Panc1 (cell line): ENCODE data around the gene GRID2IP. TPM values are rescaled to one million over a fixed set of nuclear protein-coding genes. Genes with fewer than 3 reads are reported as not detected.

Source experiments
- ATAC-seq: fragments of 200-7000 bp; cut with Tn5 transposase; 2 replicates; pipeline ENCODE4 v1.9.1; 2020; ENCODE audit warnings: mild to moderate bottlenecking, moderate library complexity
- BruUV-seq: library from RNA; stranded (reverse); fragments of 400-500 nt; replicated peaks from 2 replicates; lab custom pipeline; 2021; lab: Mats Ljungman, UMichigan
- CTCF ChIA-PET: fragments of 300-600 bp; sonication (Branson Sonifier 250); formaldehyde crosslinking; loops from one replicate; lab custom pipeline; 2022; ENCODE audit warnings: antibody characterized with exemption; lab: Charles Lee
- POLR2A ChIA-PET: fragments of 300-600 bp; sonication (Branson Sonifier 250); formaldehyde crosslinking; loops from one replicate; lab custom pipeline; 2022; ENCODE audit warnings: antibody characterized with exemption; lab: Charles Lee
- DNase-seq: peaks from one replicate; pipeline ENCODE4 v3.0.0-alpha.2; 2010; ENCODE audit warnings: low read depth, low spot score
- H3K27ac ChIP-seq: 2 replicates; pipeline ENCODE4 v1.5.1; 2011; ENCODE audit warnings: mild to moderate bottlenecking, low read length, inconsistent platforms
- H3K27me3 ChIP-seq: fragments of 200-500 bp; sonication (Bioruptor generic); 2 replicates; pipeline ENCODE4 v1.6.0; 2014; ENCODE audit warnings: low read length, inconsistent platforms; ENCODE audit not compliant: control insufficient read depth, insufficient read depth
- H3K36me3 ChIP-seq: fragments of 200-500 bp; sonication (Bioruptor generic); 2 replicates; pipeline ENCODE4 v1.5.1; 2014; ENCODE audit warnings: inconsistent platforms, mild to moderate bottlenecking, low read length, moderate library complexity; ENCODE audit not compliant: control insufficient read depth, insufficient read depth
- H3K4me1 ChIP-seq: 2 replicates; pipeline ENCODE4 v1.5.1; 2011; ENCODE audit warnings: inconsistent platforms, mild to moderate bottlenecking, low read length, moderate library complexity; ENCODE audit not compliant: control insufficient read depth, insufficient read depth
- H3K4me3 ChIP-seq, 2 experiments: 2 replicates each; pipeline ENCODE4 v1.5.1; 2011 to 2012; ENCODE audit warnings: low read depth in 2 of 2, low read length in 2 of 2, mild to moderate bottlenecking in 2 of 2, inconsistent platforms in 1 of 2, moderate library complexity in 1 of 2
- H3K9me3 ChIP-seq: fragments of 200-500 bp; sonication (Bioruptor generic); 2 replicates; pipeline ENCODE4 v1.5.1; 2014; ENCODE audit warnings: low read depth, mild to moderate bottlenecking, inconsistent platforms, low read length, moderate library complexity; ENCODE audit not compliant: control insufficient read depth, insufficient read depth
- POLR2AphosphoS5 ChIP-seq: IDR thresholded peaks from 2 replicates; pipeline ENCODE4 v1.6.1; 2012; ENCODE audit warnings: mild to moderate bottlenecking, low read depth, low read length, moderate library complexity
- REST ChIP-seq, 2 experiments: IDR thresholded peaks; 2 replicates each; pipeline ENCODE4 v1.6.1; 2011 to 2012; ENCODE audit warnings: low read depth in 2 of 2, control low read depth in 1 of 2, low read length in 1 of 2, mild to moderate bottlenecking in 1 of 2, moderate library complexity in 1 of 2; ENCODE audit not compliant: insufficient read depth in 1 of 2
- SIN3A ChIP-seq: IDR thresholded peaks from 2 replicates; pipeline ENCODE4 v1.6.1; 2012; ENCODE audit warnings: low read depth, mild to moderate bottlenecking, low read length, moderate library complexity, borderline replicate concordance; ENCODE audit not compliant: insufficient read depth
- TCF7L2 ChIP-seq: IDR thresholded peaks from 2 replicates; pipeline ENCODE4 v1.6.1; 2011; ENCODE audit warnings: mild to moderate bottlenecking, low read depth, low read length, inconsistent platforms
- in situ Hi-C: cut with HindIII; loops from 2 replicates; pipeline ENCODE4 v1.10.0; 2016; ENCODE audit warnings: low sequenced_read_pairs, low pct_unique_long_range_greater_than_20kb
- intact Hi-C: fragments of 100-400 bp; cut with micrococcal nuclease; formaldehyde crosslinking; loops from one replicate; pipeline ENCODE4 v1.10.0; 2022; ENCODE audit not compliant: unreplicated experiment
- total RNA-seq: library from RNA; stranded (reverse); gene quantifications from one replicate; pipeline ENCODE4 v1.2.1, GENCODE V29; 2021; ENCODE audit not compliant: unreplicated experiment
- TF ChIP-seq, protein P1 (sequence below): fragments of 450-650 bp; IDR thresholded peaks from 2 replicates; pipeline ENCODE4 v1.5.1; 2017; ENCODE audit warnings: mild to moderate bottlenecking

GRID2IP gene
- total RNA-seq, 1 experiment from 2014 or later, result 0.13 TPM

- Histone ChIP-seq H3K36me3 (no peaks in the 10 kb centered on the region), H3K4me3 (no peak overlapping the region), H3K9me3 (no peaks in the 10 kb centered on the region; the same call in 1 of the 2 replicates), H3K27me3 (no peaks in the 10 kb centered on the region), H3K27ac (no peak overlapping the region), H3K4me1 (peaks cover 8% of the 10 kb centered on the region)
- in situ Hi-C loops (no loop called here), intact Hi-C loops (no loop called here)
- POLR2A ChIA-PET, result no interaction called here
- no peak for ATAC-seq
- no TSS peak for BruUV-seq
- no peak for DNase-seq
- CTCF ChIA-PET, result no interaction called here
- TF ChIP-seq TCF7L2 (no peak), SIN3A (no peak), POLR2AphosphoS5 (no peak), REST (IDR thresholded peaks at IDR 0.05; ENCODE audit: insufficient read depth in 1 of 2, low read depth in 2 of 2, low read length in 1 of 2) (no peak)
- TF ChIP-seq, protein P1, sequence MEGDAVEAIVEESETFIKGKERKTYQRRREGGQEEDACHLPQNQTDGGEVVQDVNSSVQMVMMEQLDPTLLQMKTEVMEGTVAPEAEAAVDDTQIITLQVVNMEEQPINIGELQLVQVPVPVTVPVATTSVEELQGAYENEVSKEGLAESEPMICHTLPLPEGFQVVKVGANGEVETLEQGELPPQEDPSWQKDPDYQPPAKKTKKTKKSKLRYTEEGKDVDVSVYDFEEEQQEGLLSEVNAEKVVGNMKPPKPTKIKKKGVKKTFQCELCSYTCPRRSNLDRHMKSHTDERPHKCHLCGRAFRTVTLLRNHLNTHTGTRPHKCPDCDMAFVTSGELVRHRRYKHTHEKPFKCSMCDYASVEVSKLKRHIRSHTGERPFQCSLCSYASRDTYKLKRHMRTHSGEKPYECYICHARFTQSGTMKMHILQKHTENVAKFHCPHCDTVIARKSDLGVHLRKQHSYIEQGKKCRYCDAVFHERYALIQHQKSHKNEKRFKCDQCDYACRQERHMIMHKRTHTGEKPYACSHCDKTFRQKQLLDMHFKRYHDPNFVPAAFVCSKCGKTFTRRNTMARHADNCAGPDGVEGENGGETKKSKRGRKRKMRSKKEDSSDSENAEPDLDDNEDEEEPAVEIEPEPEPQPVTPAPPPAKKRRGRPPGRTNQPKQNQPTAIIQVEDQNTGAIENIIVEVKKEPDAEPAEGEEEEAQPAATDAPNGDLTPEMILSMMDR, result no peak
These were observed 64.7 kb downstream of the GRID2IP start for GRCh38 chr7:6486438-6487183.

DNA sequence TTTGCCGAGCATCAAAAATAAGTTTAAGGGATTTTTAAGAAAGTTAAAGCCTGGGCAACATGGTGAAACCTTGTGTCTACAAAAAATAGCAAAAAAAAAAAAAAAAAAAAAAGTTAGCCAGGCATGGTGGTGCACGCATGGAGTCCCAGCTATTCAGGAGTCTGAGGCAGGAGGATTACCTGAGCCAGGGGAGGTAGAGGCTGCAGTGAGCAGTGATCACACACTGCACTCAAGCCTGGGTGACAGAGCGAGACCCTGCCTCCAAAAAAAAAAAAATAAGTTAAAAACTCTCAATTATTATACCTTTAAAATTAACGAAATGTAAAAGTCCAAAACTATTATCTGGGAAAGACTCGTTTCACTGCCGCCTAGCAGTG, 68.5 kb downstream of the GRID2IP start:
- POLR2A ChIA-PET, result interaction anchor here (0.6 kb wide), 1 partner anchor 9 kb away, joined by 4 read pairs; no protein-coding TSS in a partner anchor
- BruUV-seq, result no TSS peak
- ATAC-seq, result no peak

More for the DNA sequence above, 68.5 kb downstream of the GRID2IP start:
- intact Hi-C loops (no loop called here), in situ Hi-C loops (no loop called here)
- Histone ChIP-seq H3K36me3 (peaks cover 5% of the 10 kb centered on the region), H3K27ac (peak overlapping the region; percentile 65), H3K4me3 (peak overlapping the region; percentile 62 to 72), H3K27me3 (no peaks in the 10 kb centered on the region), H3K9me3 (no peaks in the 10 kb centered on the region), H3K4me1 (peaks cover 8% of the 10 kb centered on the region)
- CTCF ChIA-PET, result no interaction called here
- TF ChIP-seq REST (IDR thresholded peaks at IDR 0.05; ENCODE audit: insufficient read depth in 1 of 2, low read depth in 2 of 2, low read length in 1 of 2), result no peak
- no peak for TF ChIP-seq POLR2AphosphoS5
- TF ChIP-seq SIN3A, result no peak
- TF ChIP-seq, protein P1, result no peak
- no peak for TF ChIP-seq TCF7L2
- DNase-seq, result no peak
